Progenitor cell of endocrine pancreas (in vitro differentiated cells): ENCODE results near the gene DDN. TPM values are rescaled to one million over a fixed set of nuclear protein-coding genes. Genes with fewer than 3 reads are reported as not detected.

Experiments used
- DNase-seq: peaks from one replicate; pipeline ENCODE4 v3.0.0; 2021; ENCODE audit warnings: low spot score; ENCODE audit not compliant: unreplicated experiment
- H3K27ac Mint-ChIP-seq: 2 replicates; pipeline ENCODE4 v1.8.0; 2021; ENCODE audit warnings: mild to moderate bottlenecking, moderate library complexity, mixed read lengths
- H3K27me3 Mint-ChIP-seq: 2 replicates; pipeline ENCODE4 v1.8.0; 2021; ENCODE audit warnings: mixed read lengths
- H3K36me3 Mint-ChIP-seq: 2 replicates; pipeline ENCODE4 v1.8.0; 2022; ENCODE audit warnings: mixed read lengths; ENCODE audit not compliant: insufficient read depth
- H3K4me1 Mint-ChIP-seq: 2 replicates; pipeline ENCODE4 v1.8.0; 2021; ENCODE audit warnings: low read depth, mixed read lengths
- H3K4me3 Mint-ChIP-seq: 2 replicates; pipeline ENCODE4 v1.8.0; 2021; ENCODE audit warnings: low read depth, mild to moderate bottlenecking, moderate library complexity, mixed read lengths
- H3K9me3 Mint-ChIP-seq: 2 replicates; pipeline ENCODE4 v1.8.0; 2021; ENCODE audit warnings: low read depth, mixed read lengths
- total RNA-seq: library from RNA; stranded (reverse); gene quantifications from 2 replicates; pipeline ENCODE4 v1.2.1, GENCODE V29; 2021
- TF ChIP-seq, protein P1 (sequence below): fragments of 200-600 bp; sonication (generic); IDR thresholded peaks from one replicate; pipeline ENCODE4 v1.5.0; 2021; ENCODE audit warnings: antibody characterized with exemption, mild to moderate bottlenecking; ENCODE audit not compliant: unreplicated experiment

The DDN gene
- total RNA-seq, 1 donor from 2014 or later = 0.57 TPM

DNA sequence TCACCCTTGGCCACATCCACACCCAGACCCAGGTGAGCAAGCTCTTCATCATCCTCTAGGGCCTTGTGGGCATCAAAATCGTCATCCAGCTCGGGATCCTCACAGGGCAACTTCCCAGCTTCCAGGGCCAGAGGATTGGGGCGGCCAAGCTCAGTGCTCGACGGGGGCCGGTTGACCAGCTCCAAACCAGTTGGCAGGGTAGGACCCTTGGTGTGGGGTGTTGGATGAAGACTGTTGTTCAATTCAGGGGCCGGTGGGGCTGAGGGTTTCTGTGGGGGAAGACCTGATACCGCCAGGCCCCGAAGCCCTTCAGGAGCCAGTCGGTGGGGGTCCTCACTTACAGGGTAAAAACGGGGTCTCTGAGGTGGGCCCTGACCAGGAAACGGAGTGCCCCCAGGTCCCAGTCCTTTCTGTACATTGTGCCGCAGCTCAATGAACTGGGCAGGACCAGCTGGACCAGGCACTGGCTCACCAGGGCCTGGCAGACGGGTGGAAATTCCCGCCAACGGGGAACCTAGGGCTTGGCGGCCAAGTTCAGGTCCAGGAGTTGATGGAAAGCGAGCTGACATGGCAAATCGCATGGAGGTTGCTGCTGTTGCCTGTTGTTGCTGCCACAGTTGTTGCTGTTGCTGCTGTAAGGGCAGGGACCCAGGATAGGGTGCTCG is 39.2 kb upstream of the DDN start:
- H3K4me1 Mint-ChIP-seq = no peaks in the 10 kb centered on the region
- no peak overlapping the region for H3K27ac Mint-ChIP-seq
- H3K27me3 Mint-ChIP-seq = no peaks in the 10 kb centered on the region
- TF ChIP-seq, protein P1, sequence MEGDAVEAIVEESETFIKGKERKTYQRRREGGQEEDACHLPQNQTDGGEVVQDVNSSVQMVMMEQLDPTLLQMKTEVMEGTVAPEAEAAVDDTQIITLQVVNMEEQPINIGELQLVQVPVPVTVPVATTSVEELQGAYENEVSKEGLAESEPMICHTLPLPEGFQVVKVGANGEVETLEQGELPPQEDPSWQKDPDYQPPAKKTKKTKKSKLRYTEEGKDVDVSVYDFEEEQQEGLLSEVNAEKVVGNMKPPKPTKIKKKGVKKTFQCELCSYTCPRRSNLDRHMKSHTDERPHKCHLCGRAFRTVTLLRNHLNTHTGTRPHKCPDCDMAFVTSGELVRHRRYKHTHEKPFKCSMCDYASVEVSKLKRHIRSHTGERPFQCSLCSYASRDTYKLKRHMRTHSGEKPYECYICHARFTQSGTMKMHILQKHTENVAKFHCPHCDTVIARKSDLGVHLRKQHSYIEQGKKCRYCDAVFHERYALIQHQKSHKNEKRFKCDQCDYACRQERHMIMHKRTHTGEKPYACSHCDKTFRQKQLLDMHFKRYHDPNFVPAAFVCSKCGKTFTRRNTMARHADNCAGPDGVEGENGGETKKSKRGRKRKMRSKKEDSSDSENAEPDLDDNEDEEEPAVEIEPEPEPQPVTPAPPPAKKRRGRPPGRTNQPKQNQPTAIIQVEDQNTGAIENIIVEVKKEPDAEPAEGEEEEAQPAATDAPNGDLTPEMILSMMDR = no peak
- H3K9me3 Mint-ChIP-seq = no peaks in the 10 kb centered on the region
- H3K4me3 Mint-ChIP-seq = no peak overlapping the region
- peaks cover 11% of the 10 kb centered on the region for H3K36me3 Mint-ChIP-seq
- no peak for DNase-seq

DNA sequence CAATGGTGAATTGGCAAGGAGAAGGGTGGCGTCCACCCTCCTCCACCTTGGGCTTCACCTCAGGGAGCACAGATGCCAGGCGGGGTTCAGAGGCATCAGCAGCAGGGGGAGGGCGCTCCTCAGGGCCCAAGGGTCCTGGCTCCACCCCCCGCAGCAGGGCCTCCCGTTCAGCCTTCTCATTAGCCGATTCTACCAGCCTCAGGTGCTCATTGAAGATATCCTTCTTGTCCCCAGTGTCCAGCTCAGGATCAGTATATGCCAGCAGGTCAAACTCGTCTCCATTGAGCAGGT is 38.7 kb upstream of the DDN start:
- Mint-ChIP-seq H3K27ac (no peak overlapping the region), H3K27me3 (no peaks in the 10 kb centered on the region), H3K4me3 (no peak overlapping the region), H3K9me3 (no peaks in the 10 kb centered on the region), H3K36me3 (peaks cover 12% of the 10 kb centered on the region), H3K4me1 (no peaks in the 10 kb centered on the region)
- DNase-seq = no peak
- TF ChIP-seq, protein P1 = no peak

DNA sequence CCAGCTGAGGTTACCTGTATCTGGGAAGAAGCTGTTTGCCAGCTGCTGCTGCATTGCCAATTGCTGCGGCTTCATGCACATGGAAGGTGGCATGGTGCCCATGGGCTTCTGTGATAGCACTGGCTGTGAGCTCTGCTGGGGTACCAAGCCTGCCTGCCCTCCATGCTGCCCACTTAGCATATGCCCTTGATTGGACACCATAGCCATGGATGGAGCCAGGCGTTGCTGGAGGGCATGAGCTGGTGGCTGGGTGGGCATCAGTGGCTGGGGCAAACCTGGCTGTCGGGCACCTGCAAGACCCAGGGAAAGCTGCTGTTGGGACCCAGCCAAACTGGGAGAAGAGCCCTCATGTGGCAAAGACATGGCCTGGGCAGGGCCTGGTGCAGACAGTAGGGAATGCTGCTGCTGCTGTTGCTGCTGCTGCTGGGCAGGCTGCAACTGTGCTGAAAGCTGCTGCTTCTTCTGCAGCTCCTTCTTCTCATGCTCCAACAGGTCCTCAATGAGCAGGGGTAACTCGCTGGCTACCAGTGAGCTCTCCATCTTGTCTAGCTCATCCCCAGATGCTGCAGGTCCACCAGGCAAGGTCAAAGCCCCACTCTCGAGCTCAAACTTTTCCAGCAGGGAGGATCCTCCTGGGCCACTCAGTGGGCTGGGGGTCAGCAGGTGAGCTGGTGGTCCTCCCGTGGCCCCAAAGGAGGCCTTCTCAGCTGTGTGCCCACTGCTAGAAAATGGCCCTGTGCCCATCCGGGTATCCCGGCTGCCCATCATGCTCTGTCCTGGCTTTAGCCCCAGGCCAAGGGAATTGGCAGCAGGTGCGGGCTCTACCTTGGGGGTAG is 38.2 kb upstream of the DDN start:
- Mint-ChIP-seq H3K27me3 (no peaks in the 10 kb centered on the region), H3K4me1 (no peaks in the 10 kb centered on the region), H3K4me3 (no peak overlapping the region), H3K36me3 (peaks cover 11% of the 10 kb centered on the region), H3K27ac (no peak overlapping the region), H3K9me3 (no peaks in the 10 kb centered on the region)
- no peak for DNase-seq
- TF ChIP-seq, protein P1 = no peak

DNA sequence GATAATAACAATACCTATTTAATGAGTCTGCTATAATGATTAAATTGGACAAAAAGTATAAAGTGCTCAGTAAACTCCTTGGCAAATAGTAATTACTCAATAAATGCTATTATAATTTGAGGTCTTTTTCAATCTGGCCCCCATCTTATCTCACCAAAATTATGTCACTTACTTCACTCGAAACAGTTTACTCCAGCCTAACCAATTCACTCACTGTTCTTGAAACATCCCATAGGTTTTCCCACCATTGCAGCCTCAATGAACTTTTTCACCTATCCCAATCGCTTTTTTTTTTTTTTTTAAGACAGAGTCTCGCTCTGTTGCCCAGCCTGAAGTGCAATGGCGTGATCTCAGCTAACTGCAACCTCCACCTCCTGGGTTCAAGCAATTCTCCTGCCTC is 36.9 kb upstream of the DDN start:
- H3K36me3 Mint-ChIP-seq = peaks cover 11% of the 10 kb centered on the region
- DNase-seq = no peak
- no peak overlapping the region for H3K4me3 Mint-ChIP-seq
- TF ChIP-seq, protein P1 = no peak
- H3K9me3 Mint-ChIP-seq = no peaks in the 10 kb centered on the region
- no peak overlapping the region for H3K27ac Mint-ChIP-seq
- H3K27me3 Mint-ChIP-seq = no peaks in the 10 kb centered on the region
- no peaks in the 10 kb centered on the region for H3K4me1 Mint-ChIP-seq

DNA sequence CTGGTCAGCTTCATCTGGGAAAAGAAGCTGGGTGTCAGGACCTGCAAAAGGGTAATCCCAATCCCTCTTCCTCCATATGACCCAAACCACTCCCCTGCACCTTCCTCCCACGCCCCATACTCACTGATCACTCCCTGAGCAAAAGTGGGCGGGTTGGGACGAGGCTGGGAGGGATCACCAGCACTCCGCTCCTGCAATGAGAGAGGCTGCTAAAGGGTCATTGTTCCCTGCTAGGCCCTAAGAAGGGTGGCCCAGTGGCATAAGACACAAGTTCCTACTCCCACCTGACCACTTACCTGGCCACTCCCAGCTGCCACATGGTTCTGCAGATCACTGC is 35.1 kb upstream of the DDN start:
- no peaks in the 10 kb centered on the region for H3K4me1 Mint-ChIP-seq
- no peaks in the 10 kb centered on the region for H3K9me3 Mint-ChIP-seq
- DNase-seq = no peak
- no peak overlapping the region for H3K27ac Mint-ChIP-seq
- TF ChIP-seq, protein P1 = no peak
- H3K36me3 Mint-ChIP-seq = peaks cover 11% of the 10 kb centered on the region
- no peaks in the 10 kb centered on the region for H3K27me3 Mint-ChIP-seq
- no peak overlapping the region for H3K4me3 Mint-ChIP-seq
